Measurements from ENCODE around the gene FNDC10.

The FNDC10 gene

GRCh38 chr1:1554926-1555915, 44.7 kb downstream of the FNDC10 start:
- no peak overlapping the region for H3K18ac ChIP-seq (ENCODE audit: low read length)
- no peak overlapping the region for H3K4ac ChIP-seq (ENCODE audit: low read depth, low read length)
- no peak overlapping the region for H4K12ac ChIP-seq (ENCODE audit: low read depth, low read length)
- no peak overlapping the region for H3K4me3 ChIP-seq (ENCODE audit: low read depth, low read length)
- H3K79me2 ChIP-seq (ENCODE audit: control insufficient read depth, insufficient read depth, low read length, poor library complexity), result no peaks in the 10 kb centered on the region
- no peak overlapping the region for H3K4me2 ChIP-seq (ENCODE audit: low read length)
- H3K27me3 ChIP-seq (ENCODE audit: insufficient read depth, low read length), result no peaks in the 10 kb centered on the region
- no CpG with 5 or more reads among the region's 31 CpGs for WGBS (ENCODE audit: extremely low coverage, insufficient coverage, insufficient read length)
- H2BK12ac ChIP-seq (ENCODE audit: low read length), result no peak overlapping the region
- no peak overlapping the region for H4K91ac ChIP-seq (ENCODE audit: low read depth, low read length)
- no peak overlapping the region for H2AFZ ChIP-seq (ENCODE audit: insufficient read depth, low read length, poor library complexity)
- H4K8ac ChIP-seq (ENCODE audit: low read depth, low read length), result no peak overlapping the region
- no peak overlapping the region for H3K14ac ChIP-seq (ENCODE audit: low read length)
- no peaks in the 10 kb centered on the region for H3K79me1 ChIP-seq (ENCODE audit: low read length)
- H3K23ac ChIP-seq (ENCODE audit: low read length), result no peak overlapping the region
- H2AK5ac ChIP-seq (ENCODE audit: low read length), result no peak overlapping the region
- H3K9me3 ChIP-seq (ENCODE audit: insufficient read depth, low read depth, low read length), result no peaks in the 10 kb centered on the region
- peaks cover 14 to 29% of the 10 kb centered on the region in 2 experiments for H3K36me3 ChIP-seq (ENCODE audit: control insufficient read depth in 1 of 2, insufficient read depth in 2 of 2, low read length in 2 of 2)
- H3K4me1 ChIP-seq (ENCODE audit: control insufficient read depth in 1 of 2, insufficient read depth in 2 of 2, low read length in 2 of 2), result peaks cover 2% of the 10 kb centered on the region in 2 experiments
- H3K27ac ChIP-seq (ENCODE audit: low read depth, low read length), result no peak overlapping the region
- DNase-seq, result peak; percentile 15 to 43
- no peak overlapping the region for H2BK5ac ChIP-seq (ENCODE audit: low read depth, low read length, poor library complexity)
- H3K9ac ChIP-seq (ENCODE audit: low read length), result no peak overlapping the region
- H2BK120ac ChIP-seq (ENCODE audit: insufficient read depth, low read length, poor library complexity), result no peak overlapping the region

DNA sequence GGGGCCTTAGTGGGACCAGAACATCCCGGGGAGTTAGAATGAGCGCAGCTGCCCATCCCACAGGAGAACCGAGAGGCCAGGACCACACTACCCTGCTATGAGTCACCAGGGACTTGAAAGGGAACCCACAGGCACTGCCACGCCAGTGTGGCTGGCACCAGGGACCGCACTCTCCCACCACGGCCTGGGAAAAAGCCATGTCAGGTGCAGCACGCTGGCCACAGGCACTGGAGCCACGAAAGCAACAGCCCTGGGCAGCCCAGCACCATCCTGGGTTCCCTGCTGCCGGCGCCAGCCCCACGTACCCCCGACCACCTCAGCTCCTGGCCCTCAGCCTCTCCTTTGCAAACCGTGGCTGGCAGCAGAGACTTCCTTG, 45.4 kb downstream of the FNDC10 start:
- H2AFZ ChIP-seq (ENCODE audit: insufficient read depth, low read length, poor library complexity), result no peak overlapping the region
- no peaks in the 10 kb centered on the region for H3K79me2 ChIP-seq (ENCODE audit: control insufficient read depth, insufficient read depth, low read length, poor library complexity)
- peaks cover 2% of the 10 kb centered on the region in 2 experiments for H3K4me1 ChIP-seq (ENCODE audit: control insufficient read depth in 1 of 2, insufficient read depth in 2 of 2, low read length in 2 of 2)
- no peaks in the 10 kb centered on the region for H3K9me3 ChIP-seq (ENCODE audit: insufficient read depth, low read depth, low read length)
- no peak overlapping the region for H4K91ac ChIP-seq (ENCODE audit: low read depth, low read length)
- H3K18ac ChIP-seq (ENCODE audit: low read length), result no peak overlapping the region
- H3K27me3 ChIP-seq (ENCODE audit: insufficient read depth, low read length), result no peaks in the 10 kb centered on the region
- H3K36me3 ChIP-seq (ENCODE audit: control insufficient read depth in 1 of 2, insufficient read depth in 2 of 2, low read length in 2 of 2), result peaks cover 13 to 24% of the 10 kb centered on the region in 2 experiments
- no peak overlapping the region for H4K12ac ChIP-seq (ENCODE audit: low read depth, low read length)
- no peaks in the 10 kb centered on the region for H3K79me1 ChIP-seq (ENCODE audit: low read length)
- no peak overlapping the region for H3K23ac ChIP-seq (ENCODE audit: low read length)
- no peak overlapping the region for H3K27ac ChIP-seq (ENCODE audit: low read depth, low read length)
- H3K9ac ChIP-seq (ENCODE audit: low read length), result no peak overlapping the region
- no peak overlapping the region for H3K4ac ChIP-seq (ENCODE audit: low read depth, low read length)
- no peak for DNase-seq
- no peak overlapping the region for H4K8ac ChIP-seq (ENCODE audit: low read depth, low read length)
- no peak overlapping the region for H2AK5ac ChIP-seq (ENCODE audit: low read length)
- no peak overlapping the region for H2BK12ac ChIP-seq (ENCODE audit: low read length)
- H2BK5ac ChIP-seq (ENCODE audit: low read depth, low read length, poor library complexity), result no peak overlapping the region
- H2BK120ac ChIP-seq (ENCODE audit: insufficient read depth, low read length, poor library complexity), result no peak overlapping the region
- no peak overlapping the region for H3K4me2 ChIP-seq (ENCODE audit: low read length)
- no CpG with 5 or more reads among the region's 13 CpGs for WGBS (ENCODE audit: extremely low coverage, insufficient coverage, insufficient read length)
- H3K14ac ChIP-seq (ENCODE audit: low read length), result no peak overlapping the region
- H3K4me3 ChIP-seq (ENCODE audit: low read depth, low read length), result no peak overlapping the region

GRCh38 chr1:1553821-1554494, 46.0 kb downstream of the FNDC10 start:
- H3K4ac ChIP-seq (ENCODE audit: low read depth, low read length), result no peak overlapping the region
- no peak overlapping the region for H4K8ac ChIP-seq (ENCODE audit: low read depth, low read length)
- no peak overlapping the region for H4K91ac ChIP-seq (ENCODE audit: low read depth, low read length)
- H3K36me3 ChIP-seq (ENCODE audit: control insufficient read depth in 1 of 2, insufficient read depth in 2 of 2, low read length in 2 of 2), result peaks cover 13 to 24% of the 10 kb centered on the region in 2 experiments
- H3K23ac ChIP-seq (ENCODE audit: low read length), result no peak overlapping the region
- H3K79me1 ChIP-seq (ENCODE audit: low read length), result no peaks in the 10 kb centered on the region
- H2BK120ac ChIP-seq (ENCODE audit: insufficient read depth, low read length, poor library complexity), result no peak overlapping the region
- H3K18ac ChIP-seq (ENCODE audit: low read length), result no peak overlapping the region
- no peak overlapping the region for H2BK5ac ChIP-seq (ENCODE audit: low read depth, low read length, poor library complexity)
- peaks cover 1% of the 10 kb centered on the region in 2 experiments for H3K4me1 ChIP-seq (ENCODE audit: control insufficient read depth in 1 of 2, insufficient read depth in 2 of 2, low read length in 2 of 2)
- no peak overlapping the region for H3K27ac ChIP-seq (ENCODE audit: low read depth, low read length)
- no peak overlapping the region for H3K4me3 ChIP-seq (ENCODE audit: low read depth, low read length)
- H3K27me3 ChIP-seq (ENCODE audit: insufficient read depth, low read length), result no peaks in the 10 kb centered on the region
- no peak overlapping the region for H3K9ac ChIP-seq (ENCODE audit: low read length)
- no peak overlapping the region for H4K12ac ChIP-seq (ENCODE audit: low read depth, low read length)
- no peak overlapping the region for H3K14ac ChIP-seq (ENCODE audit: low read length)
- H3K4me2 ChIP-seq (ENCODE audit: low read length), result no peak overlapping the region
- no peak overlapping the region for H2AFZ ChIP-seq (ENCODE audit: insufficient read depth, low read length, poor library complexity)
- no peaks in the 10 kb centered on the region for H3K79me2 ChIP-seq (ENCODE audit: control insufficient read depth, insufficient read depth, low read length, poor library complexity)
- WGBS (ENCODE audit: extremely low coverage, insufficient coverage, insufficient read length), result no CpG with 5 or more reads among the region's 35 CpGs
- no peak overlapping the region for H2AK5ac ChIP-seq (ENCODE audit: low read length)
- H3K9me3 ChIP-seq (ENCODE audit: insufficient read depth, low read depth, low read length), result no peaks in the 10 kb centered on the region
- no peak for DNase-seq
- no peak overlapping the region for H2BK12ac ChIP-seq (ENCODE audit: low read length)

DNA sequence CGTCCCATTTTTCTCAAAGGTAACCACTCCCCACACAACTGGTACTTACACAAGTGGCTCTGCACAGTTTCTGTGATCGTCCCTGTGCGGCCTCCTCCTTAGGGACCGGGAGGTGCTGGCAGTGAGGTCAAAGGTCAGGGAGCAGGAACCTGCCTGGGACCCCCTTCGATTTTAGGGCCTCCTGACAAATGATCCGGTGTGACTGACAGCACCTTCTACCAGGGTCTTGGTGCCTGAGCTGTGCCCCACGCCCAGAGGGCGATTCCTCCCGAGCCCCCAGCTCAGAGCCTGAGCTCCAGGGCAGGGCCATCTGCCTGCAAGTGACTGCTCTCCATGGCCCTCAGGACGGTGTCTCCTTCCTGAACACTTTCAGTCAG, 47.7 kb downstream of the FNDC10 start:
- H3K36me3 ChIP-seq (ENCODE audit: control insufficient read depth in 1 of 2, insufficient read depth in 2 of 2, low read length in 2 of 2), result peaks cover 25 to 30% of the 10 kb centered on the region in 2 experiments
- H3K14ac ChIP-seq (ENCODE audit: low read length), result no peak overlapping the region
- no peak overlapping the region for H3K23ac ChIP-seq (ENCODE audit: low read length)
- no peak overlapping the region for H3K18ac ChIP-seq (ENCODE audit: low read length)
- no peaks in the 10 kb centered on the region for H3K4me1 ChIP-seq (ENCODE audit: control insufficient read depth in 1 of 2, insufficient read depth in 2 of 2, low read length in 2 of 2)
- H3K4ac ChIP-seq (ENCODE audit: low read depth, low read length), result no peak overlapping the region
- H3K79me2 ChIP-seq (ENCODE audit: control insufficient read depth, insufficient read depth, low read length, poor library complexity), result no peaks in the 10 kb centered on the region
- H2AK5ac ChIP-seq (ENCODE audit: low read length), result no peak overlapping the region
- H3K79me1 ChIP-seq (ENCODE audit: low read length), result no peaks in the 10 kb centered on the region
- H3K27ac ChIP-seq (ENCODE audit: low read depth, low read length), result no peak overlapping the region
- H4K12ac ChIP-seq (ENCODE audit: low read depth, low read length), result no peak overlapping the region
- no peak overlapping the region for H4K8ac ChIP-seq (ENCODE audit: low read depth, low read length)
- H3K9ac ChIP-seq (ENCODE audit: low read length), result no peak overlapping the region
- H2BK120ac ChIP-seq (ENCODE audit: insufficient read depth, low read length, poor library complexity), result no peak overlapping the region
- H3K27me3 ChIP-seq (ENCODE audit: insufficient read depth, low read length), result no peaks in the 10 kb centered on the region
- DNase-seq, result no peak
- H2BK5ac ChIP-seq (ENCODE audit: low read depth, low read length, poor library complexity), result no peak overlapping the region
- no peak overlapping the region for H2AFZ ChIP-seq (ENCODE audit: insufficient read depth, low read length, poor library complexity)
- no peak overlapping the region for H3K4me3 ChIP-seq (ENCODE audit: low read depth, low read length)
- no peak overlapping the region for H4K91ac ChIP-seq (ENCODE audit: low read depth, low read length)
- H3K4me2 ChIP-seq (ENCODE audit: low read length), result no peak overlapping the region
- no peak overlapping the region for H2BK12ac ChIP-seq (ENCODE audit: low read length)
- H3K9me3 ChIP-seq (ENCODE audit: insufficient read depth, low read depth, low read length), result no peaks in the 10 kb centered on the region
- no CpG with 5 or more reads among the region's 10 CpGs for WGBS (ENCODE audit: extremely low coverage, insufficient coverage, insufficient read length)
